GM19395 (cell line): ENCODE results near the gene POLR1A.
"Not testable (repeated sequence)": the region's sequence is repeated elsewhere in the genome, so short reads cannot be mapped to it uniquely, and the experiment has no call there.

Experiments
- ATAC-seq: cut with Tn5 transposase; IDR thresholded peaks from one replicate; pipeline ENCODE4 v1.9.1; 2021; ENCODE audit warnings: mild to moderate bottlenecking, moderate library complexity; ENCODE audit not compliant: unreplicated experiment

POLR1A gene

GRCh38 chr2:85999061-85999831 lies 106.4 kb downstream of the POLR1A start:
- peak; percentile 83 for ATAC-seq

- ATAC-seq = no peak
These were observed 107.4 kb downstream of the POLR1A start for GRCh38 chr2:85998071-85998991.

- ATAC-seq = no peak
These were observed 108.4 kb downstream of the POLR1A start for GRCh38 chr2:85997017-85997970.

- ATAC-seq = no peak
These were observed 109.1 kb downstream of the POLR1A start for GRCh38 chr2:85996591-85996990.

GRCh38 chr2:85995648-85996529 lies 109.8 kb downstream of the POLR1A start:
- ATAC-seq = no peak

- ATAC-seq = no peak
These were observed 110.6 kb downstream of the POLR1A start for GRCh38 chr2:85994897-85995647.

- ATAC-seq = peak; percentile 23
These were observed 111.3 kb downstream of the POLR1A start for GRCh38 chr2:85994421-85994777.

- no peak for ATAC-seq
These were observed 113.1 kb downstream of the POLR1A start for GRCh38 chr2:85992611-85993010.

GRCh38 chr2:85992053-85992452 lies 113.6 kb downstream of the POLR1A start:
- ATAC-seq = not testable (repeated sequence)

GRCh38 chr2:85990084-85990483 lies 115.6 kb downstream of the POLR1A start:
- no peak for ATAC-seq

- no peak for ATAC-seq
These were observed 116.3 kb downstream of the POLR1A start for GRCh38 chr2:85989288-85989865.

GRCh38 chr2:85988914-85989270 lies 116.8 kb downstream of the POLR1A start:
- ATAC-seq = no peak

GRCh38 chr2:85988175-85988913 lies 117.3 kb downstream of the POLR1A start:
- no peak for ATAC-seq

- ATAC-seq = no peak
These were observed 118.2 kb downstream of the POLR1A start for GRCh38 chr2:85987266-85988174.

- ATAC-seq = no peak
These were observed 119.6 kb downstream of the POLR1A start for GRCh38 chr2:85986121-85986520.

- no peak for ATAC-seq
These were observed 120.9 kb downstream of the POLR1A start for GRCh38 chr2:85984788-85985187.

GRCh38 chr2:85983766-85984165 lies 121.9 kb downstream of the POLR1A start:
- no peak for ATAC-seq
